GM23338 (cell line): ENCODE results near the gene ZMYM4. TPM values are rescaled to one million over a fixed set of nuclear protein-coding genes. Genes with fewer than 3 reads are reported as not detected.

Experiments
- ATAC-seq: fragments of 200-7000 bp; cut with Tn5 transposase; 3 replicates; pipeline ENCODE4 v1.9.1; 2020
- DNase-seq: peaks from one replicate; pipeline ENCODE4 v3.0.0-alpha.2; 2015; ENCODE audit warnings: low spot score
- H2AFZ ChIP-seq: fragments of 200-600 bp; sonication (generic); 2 replicates; pipeline ENCODE4 v1.8.0; 2016; ENCODE audit warnings: antibody characterized with exemption, mild to moderate bottlenecking, moderate library complexity
- H3F3A ChIP-seq: fragments of 200-600 bp; sonication (generic); replicated peaks from 2 replicates; pipeline ENCODE4 v1.8.0; 2017; ENCODE audit warnings: antibody characterized with exemption, mixed run types, low read depth
- H3K27ac ChIP-seq: fragments of 200-600 bp; sonication (generic); 2 replicates; pipeline ENCODE4 v1.6.1; 2016; ENCODE audit warnings: low read depth
- H3K27me3 ChIP-seq: fragments of 200-600 bp; sonication (generic); 2 replicates; pipeline ENCODE4 v1.8.0; 2016; ENCODE audit warnings: mild to moderate bottlenecking, mixed run types, moderate library complexity; ENCODE audit not compliant: insufficient read depth
- H3K36me3 ChIP-seq: fragments of 200-600 bp; sonication (generic); 2 replicates; pipeline ENCODE4 v1.8.0; 2016; ENCODE audit warnings: mild to moderate bottlenecking; ENCODE audit not compliant: insufficient read depth
- H3K4me1 ChIP-seq: fragments of 200-600 bp; sonication (generic); 2 replicates; pipeline ENCODE4 v1.8.0; 2016; ENCODE audit warnings: mild to moderate bottlenecking, moderate library complexity; ENCODE audit not compliant: insufficient read depth
- H3K4me2 ChIP-seq: fragments of 200-600 bp; sonication (generic); 2 replicates; pipeline ENCODE4 v1.7.1; 2017; ENCODE audit warnings: mixed run types
- H3K4me3 ChIP-seq: fragments of 200-600 bp; sonication (generic); 2 replicates; pipeline ENCODE4 v1.6.1; 2016; ENCODE audit warnings: mixed run types
- H3K79me2 ChIP-seq: fragments of 200-600 bp; sonication (generic); replicated peaks from 2 replicates; pipeline ENCODE4 v1.8.0; 2017; ENCODE audit warnings: mild to moderate bottlenecking; ENCODE audit not compliant: insufficient read depth
- H3K9me2 ChIP-seq: fragments of 200-600 bp; sonication (generic); 2 replicates; pipeline ENCODE4 v1.8.0; 2017; ENCODE audit not compliant: insufficient read depth
- H4K20me1 ChIP-seq: fragments of 200-600 bp; sonication (generic); replicated peaks from 2 replicates; pipeline ENCODE4 v1.8.0; 2017; ENCODE audit warnings: mild to moderate bottlenecking; ENCODE audit not compliant: insufficient read depth
- H3K27ac Mint-ChIP-seq: 2 replicates; pipeline ENCODE4 v1.8.0; 2020; ENCODE audit warnings: inconsistent platforms, mild to moderate bottlenecking, moderate library complexity, mixed read lengths
- H3K27me3 Mint-ChIP-seq: 3 replicates; pipeline ENCODE4 v1.8.0; 2022; ENCODE audit warnings: low read depth, mild to moderate bottlenecking, moderate library complexity, mixed read lengths, inconsistent platforms; ENCODE audit not compliant: insufficient read depth, poor library complexity
- H3K36me3 Mint-ChIP-seq: 3 replicates; pipeline ENCODE4 v1.8.0; 2021; ENCODE audit warnings: low read depth, mild to moderate bottlenecking, inconsistent platforms, moderate library complexity, mixed read lengths
- H3K4me1 Mint-ChIP-seq: 3 replicates; pipeline ENCODE4 v1.8.0; 2020; ENCODE audit warnings: mild to moderate bottlenecking, inconsistent platforms, mixed read lengths
- H3K4me3 Mint-ChIP-seq: 3 replicates; pipeline ENCODE4 v1.8.0; 2021; ENCODE audit warnings: moderate library complexity, mild to moderate bottlenecking, inconsistent platforms, mixed read lengths
- H3K9me3 Mint-ChIP-seq: 3 replicates; pipeline ENCODE4 v1.8.0; 2020; ENCODE audit warnings: moderate library complexity, mild to moderate bottlenecking, inconsistent platforms, mixed read lengths
- CREB1 ChIP-seq: fragments of 250-450 bp; sonication (Bioruptor Pico); IDR thresholded peaks from 2 replicates; pipeline ENCODE4 v1.5.0; 2020; ENCODE audit warnings: low read depth, mild to moderate bottlenecking, moderate library complexity
- CTCF ChIP-seq, 2 experiments: fragments of 200-600 bp in 1 of 2; sonication (generic) in 1 of 2; conservative IDR thresholded peaks; 2 replicates each; pipeline versions ENCODE4 v1.5.1 to v1.6.1; 2016 to 2017; ENCODE audit warnings: antibody characterized with exemption in 2 of 2, low read depth in 2 of 2, mild to moderate bottlenecking in 2 of 2, moderate library complexity in 1 of 2
- ETS1 ChIP-seq: IDR thresholded peaks from 2 replicates; pipeline ENCODE4 v1.6.1; 2016; ENCODE audit warnings: antibody characterized with exemption
- EZH2 ChIP-seq: fragments of 200-600 bp; sonication (generic); IDR thresholded peaks from one replicate; pipeline ENCODE4 v1.8.0; 2017; ENCODE audit warnings: antibody characterized with exemption, mild to moderate bottlenecking, low read depth; ENCODE audit not compliant: unreplicated experiment
- EZH2phosphoT487 ChIP-seq: fragments of 200-600 bp; sonication (generic); IDR thresholded peaks from one replicate; pipeline ENCODE4 v1.8.1; 2018; ENCODE audit warnings: antibody characterized with exemption; ENCODE audit not compliant: unreplicated experiment
- JUNB ChIP-seq: IDR thresholded peaks from one replicate; pipeline ENCODE4 v1.6.1; 2016; ENCODE audit warnings: antibody characterized with exemption; ENCODE audit not compliant: unreplicated experiment
- NANOG ChIP-seq: IDR thresholded peaks from 2 replicates; pipeline ENCODE4 v1.6.1; 2016; ENCODE audit warnings: antibody characterized with exemption, borderline replicate concordance
- POLR2AphosphoS5 ChIP-seq: IDR thresholded peaks from 2 replicates; pipeline ENCODE4 v1.6.1; 2016; ENCODE audit warnings: antibody characterized with exemption, low read depth
- REST ChIP-seq: IDR thresholded peaks from one replicate; pipeline ENCODE4 v1.6.1; 2018; ENCODE audit warnings: antibody characterized with exemption; ENCODE audit not compliant: unreplicated experiment
- STAT1 ChIP-seq: IDR thresholded peaks from one replicate; pipeline ENCODE4 v1.6.1; 2016; ENCODE audit warnings: antibody characterized with exemption; ENCODE audit not compliant: unreplicated experiment
- ZNF331 ChIP-seq: fragments of 250-450 bp; sonication (Bioruptor Pico); IDR thresholded peaks from 2 replicates; pipeline ENCODE4 v1.5.0; 2020; ENCODE audit warnings: low read depth, mild to moderate bottlenecking, moderate library complexity
- ZNF462 ChIP-seq: fragments of 250-450 bp; sonication (Bioruptor Pico); IDR thresholded peaks from 2 replicates; pipeline ENCODE4 v1.5.0; 2020; ENCODE audit warnings: mild to moderate bottlenecking, moderate library complexity
- polyA plus RNA-seq: library from polyadenylated mRNA; unstranded; fragments of >200 nt; fragmentation: Nextera tagmentation; extraction: Ambion mirVana; gene quantifications from 2 replicates; pipeline ENCODE4 v1.2.1, GENCODE V29; 2016
- total RNA-seq: library from RNA; depleted of rRNA; stranded (reverse); fragments of >200 nt; shearing (Covaris generic); gene quantifications from 2 replicates; pipeline ENCODE4 v1.2.3, GENCODE V29; 2014

ZMYM4 gene
- total and polyA plus RNA-seq, 2 experiments from 2014 or later, result 65.4 to 68.5 TPM

- H3F3A ChIP-seq, result no peaks in the 10 kb centered on the region
- DNase-seq (no peak), ATAC-seq (no peak)
- TF ChIP-seq EZH2 (no peak), POLR2AphosphoS5 (no peak), CTCF (conservative IDR thresholded peaks at IDR 0.05; ENCODE audit: low read depth in 2 of 2) (no peak), EZH2phosphoT487 (no peak), ETS1 (no peak), ZNF331 (CRISPR knock-in tag) (no peak), NANOG (no peak), JUNB (no peak), ZNF462 (CRISPR knock-in tag) (no peak), STAT1 (no peak), REST (no peak), CREB1 (no peak)
- no peaks in the 10 kb centered on the region for H3K9me2 ChIP-seq
- peaks cover 14% of the 10 kb centered on the region; the same call in 2 of the 3 replicates for H3K4me1 Mint-ChIP-seq
- H3K36me3 Mint-ChIP-seq, result peaks cover 33% of the 10 kb centered on the region
- H3K4me3 Mint-ChIP-seq, result no peak overlapping the region
- H3K27ac ChIP-seq, result no peak overlapping the region
- no peak overlapping the region for H3K27ac Mint-ChIP-seq
- no peaks in the 10 kb centered on the region for H4K20me1 ChIP-seq
- H3K27me3 ChIP-seq, result no peaks in the 10 kb centered on the region
- no peaks in the 10 kb centered on the region for H3K27me3 Mint-ChIP-seq
- no peak overlapping the region for H3K4me3 ChIP-seq
- no peak overlapping the region for H2AFZ ChIP-seq
- no peaks in the 10 kb centered on the region for H3K79me2 ChIP-seq
- H3K4me2 ChIP-seq, result no peak overlapping the region
- peaks cover 12% of the 10 kb centered on the region; the same call in 1 of the 2 replicates for H3K4me1 ChIP-seq
- H3K36me3 ChIP-seq, result no peaks in the 10 kb centered on the region; the same call in 1 of the 2 replicates
- H3K9me3 Mint-ChIP-seq, result no peaks in the 10 kb centered on the region
These were observed 157.6 kb downstream of the ZMYM4 start for GRCh38 chr1:35426097-35426586.
